Panc1 (cell line): ENCODE data around the gene WIPF2. TPM values are rescaled to one million over a fixed set of nuclear protein-coding genes. Genes with fewer than 3 reads are reported as not detected.

Experiments
- ATAC-seq: fragments of 200-7000 bp; cut with Tn5 transposase; 2 replicates; pipeline ENCODE4 v1.9.1; 2020; ENCODE audit warnings: mild to moderate bottlenecking, moderate library complexity
- BruUV-seq: library from RNA; stranded (reverse); fragments of 400-500 nt; replicated peaks from 2 replicates; lab custom pipeline; 2021; lab: Mats Ljungman, UMichigan
- CTCF ChIA-PET: fragments of 300-600 bp; sonication (Branson Sonifier 250); formaldehyde crosslinking; loops from one replicate; lab custom pipeline; 2022; ENCODE audit warnings: antibody characterized with exemption; lab: Charles Lee
- POLR2A ChIA-PET: fragments of 300-600 bp; sonication (Branson Sonifier 250); formaldehyde crosslinking; loops from one replicate; lab custom pipeline; 2022; ENCODE audit warnings: antibody characterized with exemption; lab: Charles Lee
- DNase-seq: peaks from one replicate; pipeline ENCODE4 v3.0.0-alpha.2; 2010; ENCODE audit warnings: low read depth, low spot score
- H3K27ac ChIP-seq: 2 replicates; pipeline ENCODE4 v1.5.1; 2011; ENCODE audit warnings: mild to moderate bottlenecking, low read length, inconsistent platforms
- H3K27me3 ChIP-seq: fragments of 200-500 bp; sonication (Bioruptor generic); 2 replicates; pipeline ENCODE4 v1.6.0; 2014; ENCODE audit warnings: low read length, inconsistent platforms; ENCODE audit not compliant: control insufficient read depth, insufficient read depth
- H3K36me3 ChIP-seq: fragments of 200-500 bp; sonication (Bioruptor generic); 2 replicates; pipeline ENCODE4 v1.5.1; 2014; ENCODE audit warnings: inconsistent platforms, mild to moderate bottlenecking, low read length, moderate library complexity; ENCODE audit not compliant: control insufficient read depth, insufficient read depth
- H3K4me1 ChIP-seq: 2 replicates; pipeline ENCODE4 v1.5.1; 2011; ENCODE audit warnings: inconsistent platforms, mild to moderate bottlenecking, low read length, moderate library complexity; ENCODE audit not compliant: control insufficient read depth, insufficient read depth
- H3K4me3 ChIP-seq, 2 experiments: 2 replicates each; pipeline ENCODE4 v1.5.1; 2011 to 2012; ENCODE audit warnings: low read depth in 2 of 2, low read length in 2 of 2, mild to moderate bottlenecking in 2 of 2, inconsistent platforms in 1 of 2, moderate library complexity in 1 of 2
- H3K9me3 ChIP-seq: fragments of 200-500 bp; sonication (Bioruptor generic); 2 replicates; pipeline ENCODE4 v1.5.1; 2014; ENCODE audit warnings: low read depth, mild to moderate bottlenecking, inconsistent platforms, low read length, moderate library complexity; ENCODE audit not compliant: control insufficient read depth, insufficient read depth
- POLR2AphosphoS5 ChIP-seq: IDR thresholded peaks from 2 replicates; pipeline ENCODE4 v1.6.1; 2012; ENCODE audit warnings: mild to moderate bottlenecking, low read depth, low read length, moderate library complexity
- SIN3A ChIP-seq: IDR thresholded peaks from 2 replicates; pipeline ENCODE4 v1.6.1; 2012; ENCODE audit warnings: low read depth, mild to moderate bottlenecking, low read length, moderate library complexity, borderline replicate concordance; ENCODE audit not compliant: insufficient read depth
- TCF7L2 ChIP-seq: IDR thresholded peaks from 2 replicates; pipeline ENCODE4 v1.6.1; 2011; ENCODE audit warnings: mild to moderate bottlenecking, low read depth, low read length, inconsistent platforms
- in situ Hi-C: cut with HindIII; loops from 2 replicates; pipeline ENCODE4 v1.10.0; 2016; ENCODE audit warnings: low sequenced_read_pairs, low pct_unique_long_range_greater_than_20kb
- intact Hi-C: fragments of 100-400 bp; cut with micrococcal nuclease; formaldehyde crosslinking; loops from one replicate; pipeline ENCODE4 v1.10.0; 2022; ENCODE audit not compliant: unreplicated experiment
- total RNA-seq: library from RNA; stranded (reverse); gene quantifications from one replicate; pipeline ENCODE4 v1.2.1, GENCODE V29; 2021; ENCODE audit not compliant: unreplicated experiment
- TF ChIP-seq, protein P1 (sequence below): fragments of 450-650 bp; IDR thresholded peaks from 2 replicates; pipeline ENCODE4 v1.5.1; 2017; ENCODE audit warnings: mild to moderate bottlenecking
- TF ChIP-seq, protein P2 (sequence below), 2 experiments: IDR thresholded peaks; 2 replicates each; pipeline ENCODE4 v1.6.1; 2011 to 2012; ENCODE audit warnings: low read depth in 2 of 2, control low read depth in 1 of 2, low read length in 1 of 2, mild to moderate bottlenecking in 1 of 2, moderate library complexity in 1 of 2; ENCODE audit not compliant: insufficient read depth in 1 of 2

WIPF2 gene
- total RNA-seq, 1 experiment from 2014 or later = 45.9 TPM

DNA sequence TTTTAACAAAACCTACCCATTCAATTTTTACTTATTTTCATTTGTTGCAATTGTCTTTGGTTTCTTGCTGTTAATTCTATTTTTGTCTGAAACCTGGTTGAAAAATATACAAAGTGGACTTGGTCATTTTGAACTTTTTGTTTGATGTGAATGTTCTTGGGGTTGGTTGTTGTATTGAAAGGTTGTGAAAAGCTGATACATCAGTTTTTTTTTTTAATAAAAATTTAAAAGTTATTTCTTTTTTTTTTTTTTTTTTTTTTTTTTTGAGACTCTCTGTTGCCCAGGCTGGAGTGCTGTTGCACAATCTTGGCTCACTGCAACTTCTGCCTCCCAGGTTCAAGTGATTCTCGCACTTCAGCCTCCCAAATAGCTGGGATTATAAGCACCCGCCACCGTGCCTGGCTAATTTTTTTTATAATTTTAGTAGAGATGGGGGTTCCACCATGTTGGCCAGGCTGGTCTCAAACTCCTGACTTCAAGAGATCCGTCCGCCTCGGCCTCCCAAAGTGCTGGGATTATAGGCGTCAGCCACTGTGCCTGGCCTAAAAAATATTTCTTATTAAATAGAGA lies 28.9 kb downstream of the WIPF2 start:
- ATAC-seq (no peak), DNase-seq (no peak)
- H3K36me3 ChIP-seq = no peaks in the 10 kb centered on the region
- ChIA-PET POLR2A (no interaction called here), CTCF (no interaction called here)
- H3K27me3 ChIP-seq = no peaks in the 10 kb centered on the region
- no peak overlapping the region for H3K4me3 ChIP-seq
- TF ChIP-seq SIN3A = no peak
- TF ChIP-seq, protein P1, sequence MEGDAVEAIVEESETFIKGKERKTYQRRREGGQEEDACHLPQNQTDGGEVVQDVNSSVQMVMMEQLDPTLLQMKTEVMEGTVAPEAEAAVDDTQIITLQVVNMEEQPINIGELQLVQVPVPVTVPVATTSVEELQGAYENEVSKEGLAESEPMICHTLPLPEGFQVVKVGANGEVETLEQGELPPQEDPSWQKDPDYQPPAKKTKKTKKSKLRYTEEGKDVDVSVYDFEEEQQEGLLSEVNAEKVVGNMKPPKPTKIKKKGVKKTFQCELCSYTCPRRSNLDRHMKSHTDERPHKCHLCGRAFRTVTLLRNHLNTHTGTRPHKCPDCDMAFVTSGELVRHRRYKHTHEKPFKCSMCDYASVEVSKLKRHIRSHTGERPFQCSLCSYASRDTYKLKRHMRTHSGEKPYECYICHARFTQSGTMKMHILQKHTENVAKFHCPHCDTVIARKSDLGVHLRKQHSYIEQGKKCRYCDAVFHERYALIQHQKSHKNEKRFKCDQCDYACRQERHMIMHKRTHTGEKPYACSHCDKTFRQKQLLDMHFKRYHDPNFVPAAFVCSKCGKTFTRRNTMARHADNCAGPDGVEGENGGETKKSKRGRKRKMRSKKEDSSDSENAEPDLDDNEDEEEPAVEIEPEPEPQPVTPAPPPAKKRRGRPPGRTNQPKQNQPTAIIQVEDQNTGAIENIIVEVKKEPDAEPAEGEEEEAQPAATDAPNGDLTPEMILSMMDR = no peak
- TF ChIP-seq TCF7L2 = no peak
- TF ChIP-seq, protein P2, sequence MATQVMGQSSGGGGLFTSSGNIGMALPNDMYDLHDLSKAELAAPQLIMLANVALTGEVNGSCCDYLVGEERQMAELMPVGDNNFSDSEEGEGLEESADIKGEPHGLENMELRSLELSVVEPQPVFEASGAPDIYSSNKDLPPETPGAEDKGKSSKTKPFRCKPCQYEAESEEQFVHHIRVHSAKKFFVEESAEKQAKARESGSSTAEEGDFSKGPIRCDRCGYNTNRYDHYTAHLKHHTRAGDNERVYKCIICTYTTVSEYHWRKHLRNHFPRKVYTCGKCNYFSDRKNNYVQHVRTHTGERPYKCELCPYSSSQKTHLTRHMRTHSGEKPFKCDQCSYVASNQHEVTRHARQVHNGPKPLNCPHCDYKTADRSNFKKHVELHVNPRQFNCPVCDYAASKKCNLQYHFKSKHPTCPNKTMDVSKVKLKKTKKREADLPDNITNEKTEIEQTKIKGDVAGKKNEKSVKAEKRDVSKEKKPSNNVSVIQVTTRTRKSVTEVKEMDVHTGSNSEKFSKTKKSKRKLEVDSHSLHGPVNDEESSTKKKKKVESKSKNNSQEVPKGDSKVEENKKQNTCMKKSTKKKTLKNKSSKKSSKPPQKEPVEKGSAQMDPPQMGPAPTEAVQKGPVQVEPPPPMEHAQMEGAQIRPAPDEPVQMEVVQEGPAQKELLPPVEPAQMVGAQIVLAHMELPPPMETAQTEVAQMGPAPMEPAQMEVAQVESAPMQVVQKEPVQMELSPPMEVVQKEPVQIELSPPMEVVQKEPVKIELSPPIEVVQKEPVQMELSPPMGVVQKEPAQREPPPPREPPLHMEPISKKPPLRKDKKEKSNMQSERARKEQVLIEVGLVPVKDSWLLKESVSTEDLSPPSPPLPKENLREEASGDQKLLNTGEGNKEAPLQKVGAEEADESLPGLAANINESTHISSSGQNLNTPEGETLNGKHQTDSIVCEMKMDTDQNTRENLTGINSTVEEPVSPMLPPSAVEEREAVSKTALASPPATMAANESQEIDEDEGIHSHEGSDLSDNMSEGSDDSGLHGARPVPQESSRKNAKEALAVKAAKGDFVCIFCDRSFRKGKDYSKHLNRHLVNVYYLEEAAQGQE (IDR thresholded peaks at IDR 0.05; ENCODE audit: insufficient read depth in 1 of 2, low read depth in 2 of 2, low read length in 1 of 2) = no peak
- TF ChIP-seq POLR2AphosphoS5 = no peak
- intact Hi-C loops = no loop called here
- peaks cover 8% of the 10 kb centered on the region for H3K4me1 ChIP-seq
- BruUV-seq = no TSS peak
- H3K27ac ChIP-seq = no peak overlapping the region
- no peaks in the 10 kb centered on the region for H3K9me3 ChIP-seq
- in situ Hi-C loops = no loop called here

DNA sequence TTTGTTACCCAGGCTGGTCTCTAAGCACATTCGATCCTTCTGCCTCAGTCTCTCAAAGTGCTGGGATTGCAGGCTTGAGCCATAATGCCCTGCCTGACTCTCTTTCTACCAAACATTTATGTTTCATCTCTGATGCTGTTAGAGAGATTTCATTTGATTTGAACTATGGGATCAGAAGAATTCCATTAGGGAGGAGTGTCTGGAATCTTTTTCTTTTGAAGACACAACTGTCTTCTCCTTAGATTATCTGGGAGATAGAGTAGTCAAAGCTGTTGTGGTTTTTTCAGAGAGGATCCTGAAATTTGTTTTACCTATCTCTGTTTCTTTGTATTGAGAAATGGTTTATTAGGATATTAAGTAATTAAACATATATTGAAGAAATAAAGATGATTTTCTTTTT lies 29.4 kb downstream of the WIPF2 start:
- H3K36me3 ChIP-seq = no peaks in the 10 kb centered on the region
- peaks cover 8% of the 10 kb centered on the region for H3K4me1 ChIP-seq
- ChIA-PET POLR2A (no interaction called here), CTCF (no interaction called here)
- ATAC-seq (no peak), DNase-seq (no peak)
- H3K4me3 ChIP-seq = no peak overlapping the region
- in situ Hi-C loops = no loop called here
- no TSS peak for BruUV-seq
- no peaks in the 10 kb centered on the region for H3K27me3 ChIP-seq
- intact Hi-C loops = no loop called here
- TF ChIP-seq, protein P1 = no peak
- TF ChIP-seq, protein P2 (IDR thresholded peaks at IDR 0.05; ENCODE audit: insufficient read depth in 1 of 2, low read depth in 2 of 2, low read length in 1 of 2) = no peak
- no peak for TF ChIP-seq SIN3A
- no peak overlapping the region for H3K27ac ChIP-seq
- no peaks in the 10 kb centered on the region for H3K9me3 ChIP-seq
